ENCODE data around the gene SLAMF8.

SLAMF8 gene

DNA sequence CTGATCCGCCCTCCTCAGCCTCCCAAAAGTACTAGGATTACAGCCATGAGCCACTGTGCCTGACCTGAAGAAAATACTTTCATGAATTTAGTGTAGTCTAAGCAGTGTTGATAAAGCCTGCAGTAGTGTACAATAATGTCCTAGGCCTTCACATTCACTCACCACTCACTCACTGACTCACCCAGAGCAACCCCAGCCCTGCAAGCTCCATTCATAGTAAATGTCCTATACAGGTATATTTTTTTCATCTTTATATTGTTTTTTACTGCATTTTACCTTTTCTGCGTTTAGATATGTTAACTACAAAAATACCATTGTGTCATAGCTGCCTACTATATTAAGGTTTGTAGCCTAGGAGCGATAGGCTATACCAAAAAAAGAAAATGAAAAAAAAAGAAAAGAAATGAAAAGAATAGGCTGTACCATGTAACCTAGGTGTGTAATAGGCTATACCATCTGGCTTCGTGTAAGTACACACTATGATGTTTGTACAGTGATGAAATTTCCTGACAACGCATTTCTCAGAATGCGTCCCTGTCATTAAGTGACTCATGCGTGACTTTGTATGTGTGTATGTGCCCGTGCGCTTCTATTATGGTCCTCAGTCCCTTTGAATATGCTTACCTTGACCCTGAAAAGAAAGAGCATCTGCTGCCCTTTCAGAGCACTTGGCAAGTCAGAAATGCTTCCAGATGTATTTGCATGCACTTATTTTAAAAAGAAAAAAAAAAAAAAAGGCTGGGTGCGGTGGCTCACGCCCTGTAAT lies 9.2 kb upstream of the SLAMF8 start:
- DNase-seq (ENCODE audit: low read depth, low spot score): no peak

DNA sequence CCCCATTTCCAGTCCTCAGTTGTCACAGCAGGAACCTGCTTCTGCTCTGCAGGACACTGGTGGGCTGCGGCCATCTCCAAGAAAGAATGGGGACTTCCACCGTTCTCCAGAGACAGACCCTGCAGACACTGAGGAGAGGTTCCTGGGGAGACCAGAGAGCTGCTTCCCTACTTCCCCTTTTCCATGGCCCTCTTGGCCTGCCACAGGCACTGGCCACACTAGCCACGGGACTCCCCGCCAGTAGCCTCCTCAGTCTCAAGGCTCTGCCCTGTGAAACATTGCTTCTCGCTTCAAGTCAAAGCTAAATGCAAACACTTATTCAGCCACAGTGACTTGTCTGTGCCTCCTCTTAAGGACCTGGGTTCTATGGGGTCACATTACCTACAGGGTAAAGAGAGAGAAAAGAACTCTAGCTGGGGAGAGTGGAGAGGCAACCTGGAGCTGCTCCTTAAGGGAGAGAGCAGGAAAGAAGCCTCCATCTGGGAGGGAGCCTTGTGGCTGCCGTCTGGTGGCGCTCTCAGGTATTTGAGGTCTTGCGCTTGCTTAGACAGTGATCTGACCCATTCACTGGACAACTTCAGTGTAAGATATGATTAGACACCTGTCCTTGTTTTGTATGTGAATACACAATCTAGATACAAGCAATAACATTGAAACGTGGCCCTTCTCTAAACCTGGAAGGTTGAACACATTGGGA lies 5.4 kb upstream of the SLAMF8 start:
- peak; percentile 76 for DNase-seq (ENCODE audit: low read depth, low spot score)

DNA sequence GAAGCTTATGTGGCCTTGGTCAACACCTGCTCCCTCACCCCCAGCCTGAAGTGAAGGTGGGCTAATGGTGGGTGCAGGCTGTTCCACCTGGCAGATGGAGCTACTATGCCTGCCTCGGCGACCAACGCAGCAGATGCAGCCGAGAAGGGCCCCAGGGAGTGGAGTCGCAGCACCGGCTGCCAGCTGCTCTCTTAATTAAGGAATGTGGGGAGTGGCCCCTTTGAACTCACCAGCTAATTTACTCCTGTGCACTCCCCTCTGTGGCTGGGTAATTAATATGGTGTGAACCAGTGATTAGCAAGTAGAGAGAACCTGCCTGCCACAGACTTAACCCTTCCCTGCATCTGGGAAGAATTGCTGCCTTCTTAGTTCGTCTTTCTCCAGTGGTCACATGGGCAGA lies 3.3 kb upstream of the SLAMF8 start:
- peak; percentile 77 for DNase-seq (ENCODE audit: low read depth, low spot score)

- DNase-seq (ENCODE audit: low read depth, low spot score): no peak
Observed at GRCh38 chr1:159825564-159825963, 1.1 kb upstream of the SLAMF8 start.

GRCh38 chr1:159827102-159827490 lies 423 bp downstream of the SLAMF8 start:
- DNase-seq (ENCODE audit: low read depth, low spot score): no peak

GRCh38 chr1:159827549-159827948 lies 876 bp downstream of the SLAMF8 start:
- no peak for DNase-seq (ENCODE audit: low read depth, low spot score)

GRCh38 chr1:159828176-159828575 lies 1.5 kb downstream of the SLAMF8 start:
- DNase-seq (ENCODE audit: low read depth, low spot score): no peak

DNA sequence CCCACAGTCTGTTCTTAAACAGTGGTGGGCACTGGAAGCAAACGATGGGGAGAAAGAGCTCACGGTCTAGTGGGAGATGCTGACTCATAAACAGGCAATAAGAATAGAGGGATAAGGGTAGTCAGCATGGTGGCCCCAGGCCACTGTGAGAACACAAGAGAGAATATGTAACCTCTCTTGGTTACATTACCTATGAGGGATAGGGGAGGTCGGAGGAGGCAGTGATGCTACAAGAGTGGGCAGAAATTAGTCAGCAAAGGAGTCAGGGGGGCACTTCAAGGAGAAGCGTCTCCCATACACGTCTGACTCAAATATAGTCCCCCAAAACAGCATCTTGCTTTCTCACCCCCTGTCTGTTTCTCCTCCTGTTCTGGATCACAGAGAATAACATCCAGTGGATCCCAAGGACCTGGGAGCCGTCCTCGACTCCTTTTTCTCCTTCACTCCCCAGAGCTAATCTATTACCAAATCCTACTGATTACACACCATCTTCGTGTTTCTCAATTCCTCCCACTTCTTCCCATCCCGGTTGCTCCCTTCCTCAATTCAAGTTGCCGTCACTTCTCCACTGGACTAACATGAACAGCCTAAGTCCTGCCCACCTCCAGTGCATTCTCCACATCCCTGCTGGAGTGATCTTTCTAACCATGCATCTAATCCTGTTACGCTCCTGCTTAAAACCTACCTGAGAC lies 2.1 kb downstream of the SLAMF8 start:
- DNase-seq (ENCODE audit: low read depth, low spot score): no peak

DNA sequence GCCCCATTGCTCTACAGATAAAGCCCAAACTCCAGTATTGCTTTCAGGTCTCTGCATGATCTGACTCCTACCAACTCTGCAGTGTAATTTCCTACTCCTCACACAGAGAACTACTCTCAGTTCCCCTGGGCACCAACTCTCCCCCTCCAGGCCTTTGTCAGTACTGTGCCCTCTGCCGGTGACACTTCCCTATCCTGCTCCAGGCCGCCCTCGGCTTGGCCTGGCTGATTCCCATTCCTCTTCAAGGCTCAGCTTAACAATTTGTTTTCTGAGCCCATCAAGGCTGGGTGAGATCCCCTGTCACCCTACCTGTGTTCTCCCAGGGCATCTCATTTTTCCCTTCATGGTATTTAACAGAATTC lies 2.6 kb downstream of the SLAMF8 start:
- peak; percentile 68 for DNase-seq (ENCODE audit: low read depth, low spot score)

DNA sequence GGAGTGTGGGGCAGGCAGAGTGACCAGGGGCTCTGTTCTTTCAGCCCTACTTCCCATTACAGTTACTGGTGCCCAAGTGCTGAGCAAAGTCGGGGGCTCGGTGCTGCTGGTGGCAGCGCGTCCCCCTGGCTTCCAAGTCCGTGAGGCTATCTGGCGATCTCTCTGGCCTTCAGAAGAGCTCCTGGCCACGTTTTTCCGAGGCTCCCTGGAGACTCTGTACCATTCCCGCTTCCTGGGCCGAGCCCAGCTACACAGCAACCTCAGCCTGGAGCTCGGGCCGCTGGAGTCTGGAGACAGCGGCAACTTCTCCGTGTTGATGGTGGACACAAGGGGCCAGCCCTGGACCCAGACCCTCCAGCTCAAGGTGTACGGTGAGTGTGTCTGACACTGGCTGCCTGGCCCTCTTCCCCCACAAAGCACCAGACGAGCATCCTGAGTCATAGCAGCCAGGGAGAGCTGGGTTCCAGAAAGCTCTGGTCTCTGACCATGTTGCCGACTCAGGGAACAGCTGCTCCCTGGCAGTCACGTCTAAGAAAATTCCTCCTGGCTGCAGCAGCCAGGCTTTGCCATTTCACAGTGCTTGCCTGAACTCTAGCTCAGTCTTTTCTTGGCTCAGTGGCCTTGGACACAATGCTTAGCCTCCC lies 3.3 kb downstream of the SLAMF8 start:
- DNase-seq (ENCODE audit: low read depth, low spot score): peak; percentile 35

GRCh38 chr1:159830722-159831121 lies 4.0 kb downstream of the SLAMF8 start:
- DNase-seq (ENCODE audit: low read depth, low spot score): no peak

GRCh38 chr1:159831412-159832141 lies 4.9 kb downstream of the SLAMF8 start:
- no peak for DNase-seq (ENCODE audit: low read depth, low spot score)

DNA sequence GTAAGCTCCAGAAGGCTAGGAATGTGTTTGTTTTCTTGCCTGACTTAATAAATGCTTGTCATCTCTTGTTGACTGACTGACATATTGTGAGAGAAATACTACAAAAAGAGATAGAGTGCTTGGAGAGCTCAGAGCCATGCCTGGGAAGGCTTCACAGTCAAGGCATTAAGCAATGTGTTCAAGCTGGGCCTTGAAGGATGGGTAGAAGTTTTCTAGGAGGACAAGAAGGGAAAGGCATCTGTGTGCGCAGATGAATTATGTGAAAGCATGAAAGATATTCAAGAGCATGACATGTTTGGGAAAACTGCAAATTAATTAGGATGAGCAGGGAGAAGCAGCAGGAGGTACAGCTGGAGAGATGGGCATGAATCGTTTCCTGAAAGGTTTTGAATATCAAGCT lies 5.6 kb downstream of the SLAMF8 start:
- DNase-seq (ENCODE audit: low read depth, low spot score): no peak

DNA sequence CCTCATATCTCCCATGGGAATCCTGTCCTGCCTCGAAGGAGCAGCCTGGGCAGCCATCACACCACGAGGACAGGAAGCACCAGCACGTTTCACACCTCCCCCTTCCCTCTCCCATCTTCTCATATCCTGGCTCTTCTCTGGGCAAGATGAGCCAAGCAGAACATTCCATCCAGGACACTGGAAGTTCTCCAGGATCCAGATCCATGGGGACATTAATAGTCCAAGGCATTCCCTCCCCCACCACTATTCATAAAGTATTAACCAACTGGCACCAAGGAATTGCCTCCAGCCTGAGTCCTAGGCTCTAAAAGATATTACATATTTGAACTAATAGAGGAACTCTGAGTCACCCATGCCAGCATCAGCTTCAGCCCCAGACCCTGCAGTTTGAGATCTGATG lies 8.7 kb downstream of the SLAMF8 start:
- DNase-seq (ENCODE audit: low read depth, low spot score): no peak

DNA sequence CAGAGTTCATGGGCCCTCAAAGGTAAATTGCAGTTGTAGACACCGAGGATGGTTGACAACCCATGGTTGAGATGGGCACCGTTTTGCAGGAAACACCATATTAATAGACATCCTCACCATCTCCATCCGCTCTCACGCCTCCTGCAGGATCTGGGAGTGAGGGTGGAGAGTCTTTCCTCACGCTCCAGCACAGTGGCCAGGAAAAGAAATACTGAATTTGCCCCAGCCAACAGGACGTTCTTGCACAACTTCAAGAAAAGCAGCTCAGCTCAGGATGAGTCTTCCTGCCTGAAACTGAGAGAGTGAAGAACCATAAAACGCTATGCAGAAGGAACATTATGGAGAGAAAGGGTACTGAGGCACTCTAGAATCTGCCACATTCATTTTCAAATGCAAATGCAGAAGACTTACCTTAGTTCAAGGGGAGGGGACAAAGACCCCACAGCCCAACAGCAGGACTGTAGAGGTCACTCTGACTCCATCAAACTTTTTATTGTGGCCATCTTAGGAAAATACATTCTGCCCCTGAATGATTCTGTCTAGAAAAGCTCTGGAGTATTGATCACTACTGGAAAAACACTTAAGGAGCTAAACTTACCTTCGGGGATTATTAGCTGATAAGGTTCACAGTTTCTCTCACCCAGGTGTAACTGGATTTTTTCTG lies 9.3 kb downstream of the SLAMF8 start:
- no peak for DNase-seq (ENCODE audit: low read depth, low spot score)

- no peak for DNase-seq (ENCODE audit: low read depth, low spot score)
Observed at GRCh38 chr1:159838715-159839114, 12.0 kb downstream of the SLAMF8 start.

DNA sequence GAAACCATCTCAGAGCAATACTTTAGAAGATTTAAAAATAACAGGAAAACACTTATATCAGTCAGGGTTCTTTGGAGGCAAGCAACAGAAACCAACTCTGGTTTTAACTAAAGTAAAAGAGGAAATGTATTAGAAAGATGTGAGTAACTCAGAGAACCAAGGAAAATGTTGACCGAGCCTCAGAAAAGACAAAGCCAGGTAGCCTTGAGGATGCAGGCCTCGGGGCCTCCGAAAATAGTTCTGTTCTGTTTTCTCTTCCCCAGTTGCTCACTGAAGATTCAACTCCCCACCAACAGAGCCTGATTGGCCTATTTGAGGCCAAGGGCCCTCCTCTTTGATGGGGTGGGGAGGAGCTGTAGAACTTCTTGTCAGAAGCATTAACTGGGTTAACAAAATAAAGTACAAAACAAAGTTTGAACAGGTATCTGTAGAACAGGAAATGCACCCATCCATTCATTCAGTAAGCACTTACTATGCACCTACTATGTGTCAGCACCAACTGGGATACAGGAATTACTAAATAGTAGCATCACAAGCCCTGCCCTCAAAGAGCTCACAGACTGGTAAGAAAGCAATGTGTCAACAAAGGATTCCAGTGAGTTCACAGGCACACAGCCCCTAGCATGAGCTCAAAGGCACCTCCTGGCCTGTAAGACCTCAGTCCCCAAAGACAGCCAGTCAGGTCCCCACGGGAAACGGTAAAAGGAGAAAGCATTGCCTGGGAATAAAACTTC lies 12.6 kb downstream of the SLAMF8 start:
- no peak for DNase-seq (ENCODE audit: low read depth, low spot score)

DNA sequence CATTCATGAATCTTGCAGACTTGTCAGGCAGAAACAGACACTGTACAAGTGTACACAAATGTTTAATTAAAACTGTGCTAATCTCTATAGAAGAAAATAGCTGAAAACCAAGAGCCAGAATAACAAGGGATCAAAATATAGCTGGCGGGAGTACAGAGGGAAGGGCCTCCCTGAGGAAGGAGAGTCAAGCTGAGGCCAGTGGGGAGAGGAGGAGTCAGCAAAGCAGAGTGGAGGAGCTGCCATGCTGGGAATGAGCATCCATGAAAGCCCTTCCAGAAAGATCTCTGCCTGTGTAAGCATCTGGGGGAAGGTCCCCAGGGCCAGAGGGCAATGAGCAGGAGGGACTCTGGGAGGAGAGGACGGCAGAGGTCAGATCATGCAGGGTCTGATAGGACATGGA lies 15.1 kb downstream of the SLAMF8 start:
- DNase-seq (ENCODE audit: low read depth, low spot score): no peak

- no peak for DNase-seq (ENCODE audit: low read depth, low spot score)
Observed at GRCh38 chr1:159843459-159843858, 16.8 kb downstream of the SLAMF8 start.

All from ELF-1 (cell line).